GM13977 (cell line): ENCODE results near the gene STK25.
"Not testable (repeated sequence)": the region's sequence is repeated elsewhere in the genome, so short reads cannot be mapped to it uniquely, and the experiment has no call there.

Experiments used
- DNase-seq: peaks from one replicate; pipeline ENCODE4 v3.0.0; 2012; ENCODE audit warnings: low spot score
- in situ Hi-C: fragments of 300-500 bp; cut with MboI; formaldehyde crosslinking; loops from one replicate; pipeline ENCODE4 v1.12.0; 2022; ENCODE audit warnings: low sequenced_read_pairs, low pct_unique_long_range_greater_than_20kb, mixed read lengths, inconsistent platforms; ENCODE audit not compliant: unreplicated experiment
- TF ChIP-seq, protein P1 (sequence below): IDR thresholded peaks from 2 replicates; pipeline ENCODE4 v1.5.1; 2012; ENCODE audit warnings: mild to moderate bottlenecking, control low read depth; ENCODE audit not compliant: insufficient read depth; ENCODE audit errors: extremely low read depth, missing control alignments

The STK25 gene

DNA sequence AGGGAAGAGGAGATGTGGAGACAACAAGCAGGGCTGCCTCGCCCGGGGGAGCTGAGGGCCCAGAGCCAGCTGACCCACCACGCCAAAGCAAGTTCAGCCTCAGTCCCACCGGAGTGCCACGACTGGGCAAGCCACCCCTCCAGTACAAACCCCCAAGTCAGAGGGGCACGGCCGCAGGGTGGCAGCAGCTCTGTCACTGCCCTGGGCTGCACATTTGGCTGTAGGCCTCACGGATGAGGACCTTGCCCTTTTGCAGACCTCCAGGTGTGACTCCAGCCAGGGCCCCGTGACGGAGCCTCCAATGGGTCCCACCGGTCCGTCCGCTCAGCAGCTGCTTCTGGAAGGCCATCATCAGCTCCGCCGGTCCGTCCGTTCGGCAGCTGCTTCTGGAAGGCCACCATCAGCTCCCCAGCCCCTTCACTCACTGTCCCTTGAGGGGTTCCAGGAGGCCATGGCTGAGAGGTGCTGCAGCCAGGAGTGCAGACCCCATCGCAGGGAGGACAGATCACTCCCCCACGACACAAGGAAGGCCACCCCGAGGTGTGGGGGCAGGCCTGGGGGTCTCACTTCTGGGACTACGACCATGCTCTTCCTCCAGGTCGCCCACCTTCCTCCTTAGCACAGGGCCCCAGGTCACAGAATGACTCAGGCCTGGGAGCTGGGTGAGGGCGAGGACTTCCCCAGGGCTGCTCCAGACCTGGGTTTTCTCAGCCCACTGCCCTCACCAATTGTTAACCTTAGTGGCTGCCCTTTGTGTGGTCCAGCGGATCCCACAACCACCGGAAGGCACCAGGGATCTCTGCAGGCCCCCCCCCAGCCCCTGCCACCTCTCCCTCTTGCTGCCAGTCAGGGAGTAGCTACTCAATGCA lies 24.6 kb upstream of the STK25 start:
- in situ Hi-C loops: no loop called here
- DNase-seq: no peak
- TF ChIP-seq, protein P1, sequence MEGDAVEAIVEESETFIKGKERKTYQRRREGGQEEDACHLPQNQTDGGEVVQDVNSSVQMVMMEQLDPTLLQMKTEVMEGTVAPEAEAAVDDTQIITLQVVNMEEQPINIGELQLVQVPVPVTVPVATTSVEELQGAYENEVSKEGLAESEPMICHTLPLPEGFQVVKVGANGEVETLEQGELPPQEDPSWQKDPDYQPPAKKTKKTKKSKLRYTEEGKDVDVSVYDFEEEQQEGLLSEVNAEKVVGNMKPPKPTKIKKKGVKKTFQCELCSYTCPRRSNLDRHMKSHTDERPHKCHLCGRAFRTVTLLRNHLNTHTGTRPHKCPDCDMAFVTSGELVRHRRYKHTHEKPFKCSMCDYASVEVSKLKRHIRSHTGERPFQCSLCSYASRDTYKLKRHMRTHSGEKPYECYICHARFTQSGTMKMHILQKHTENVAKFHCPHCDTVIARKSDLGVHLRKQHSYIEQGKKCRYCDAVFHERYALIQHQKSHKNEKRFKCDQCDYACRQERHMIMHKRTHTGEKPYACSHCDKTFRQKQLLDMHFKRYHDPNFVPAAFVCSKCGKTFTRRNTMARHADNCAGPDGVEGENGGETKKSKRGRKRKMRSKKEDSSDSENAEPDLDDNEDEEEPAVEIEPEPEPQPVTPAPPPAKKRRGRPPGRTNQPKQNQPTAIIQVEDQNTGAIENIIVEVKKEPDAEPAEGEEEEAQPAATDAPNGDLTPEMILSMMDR: no peak

GRCh38 chr2:241532168-241532567 lies 23.8 kb upstream of the STK25 start:
- TF ChIP-seq, protein P1: no peak
- in situ Hi-C loops: no loop called here
- no peak for DNase-seq

- TF ChIP-seq, protein P1: no peak
- no peak for DNase-seq
- in situ Hi-C loops: no loop called here
These were observed 22.9 kb upstream of the STK25 start for GRCh38 chr2:241531161-241531722.

GRCh38 chr2:241530571-241530970 lies 22.2 kb upstream of the STK25 start:
- no peak for DNase-seq
- TF ChIP-seq, protein P1: no peak
- in situ Hi-C loops: no loop called here

GRCh38 chr2:241525818-241526780 lies 17.7 kb upstream of the STK25 start:
- in situ Hi-C loops, DNase-seq: not testable (repeated sequence)

- TF ChIP-seq, protein P1: no peak
- DNase-seq: no peak
- in situ Hi-C loops: no loop called here
These were observed 14.1 kb upstream of the STK25 start for GRCh38 chr2:241522477-241522876.

- in situ Hi-C loops: no loop called here
- TF ChIP-seq, protein P1: no peak
- no peak for DNase-seq
These were observed 11.3 kb upstream of the STK25 start for GRCh38 chr2:241519669-241520068.
